GM12864 (cell line): ENCODE data around the gene HELZ2.

Experiments used
- DNase-seq: peaks from one replicate; pipeline ENCODE4 v3.0.0-alpha.2; 2011; ENCODE audit warnings: low read depth
- H3K4me3 ChIP-seq: 2 replicates; pipeline ENCODE4 v1.5.1; 2011; ENCODE audit warnings: mild to moderate bottlenecking, low read depth, low read length, control low read depth
- TF ChIP-seq, protein P1 (sequence below): IDR thresholded peaks from 2 replicates; pipeline ENCODE4 v1.5.1; 2011; ENCODE audit warnings: low read depth, mild to moderate bottlenecking, moderate library complexity, low read length, control low read depth, inconsistent platforms; ENCODE audit errors: missing control alignments

Gene HELZ2

DNA sequence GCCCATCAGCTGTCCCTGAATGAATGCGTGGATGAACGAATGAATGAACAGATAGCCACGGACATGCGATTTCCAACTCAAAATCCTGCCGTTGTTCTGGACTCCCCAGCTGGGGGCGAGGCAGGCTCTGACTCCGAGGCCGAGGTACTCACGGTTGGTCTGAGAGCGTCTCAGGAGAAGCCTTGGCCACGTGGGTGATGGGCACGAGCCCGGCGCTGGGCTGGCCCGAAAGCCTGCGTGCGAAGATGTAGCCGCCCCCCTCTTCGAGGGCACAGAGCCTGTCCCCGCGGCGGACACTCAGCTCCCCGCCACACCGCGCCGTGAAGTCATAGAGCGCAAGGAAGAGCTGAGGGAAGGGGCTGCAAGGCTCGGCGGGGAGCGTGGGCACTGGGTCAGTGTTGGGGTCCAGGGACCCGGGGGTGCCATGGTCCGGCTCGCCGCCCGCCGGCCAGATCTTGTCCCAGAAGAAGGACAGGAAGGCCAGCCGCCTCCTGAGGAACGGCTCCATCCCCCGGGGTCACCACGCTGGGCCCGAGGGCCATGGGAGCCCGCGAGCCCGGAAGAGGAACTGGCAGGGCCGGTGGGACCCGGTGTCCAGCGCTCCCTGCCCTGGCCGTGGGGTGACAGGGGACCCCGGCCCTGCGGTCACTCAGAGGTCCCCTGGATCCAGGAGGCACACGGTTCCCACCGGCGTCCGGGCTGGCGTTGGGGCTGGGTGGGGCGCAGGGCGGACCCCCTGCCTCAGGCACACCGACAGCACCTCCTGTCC is 26.9 kb downstream of the HELZ2 start:
- TF ChIP-seq, protein P1, sequence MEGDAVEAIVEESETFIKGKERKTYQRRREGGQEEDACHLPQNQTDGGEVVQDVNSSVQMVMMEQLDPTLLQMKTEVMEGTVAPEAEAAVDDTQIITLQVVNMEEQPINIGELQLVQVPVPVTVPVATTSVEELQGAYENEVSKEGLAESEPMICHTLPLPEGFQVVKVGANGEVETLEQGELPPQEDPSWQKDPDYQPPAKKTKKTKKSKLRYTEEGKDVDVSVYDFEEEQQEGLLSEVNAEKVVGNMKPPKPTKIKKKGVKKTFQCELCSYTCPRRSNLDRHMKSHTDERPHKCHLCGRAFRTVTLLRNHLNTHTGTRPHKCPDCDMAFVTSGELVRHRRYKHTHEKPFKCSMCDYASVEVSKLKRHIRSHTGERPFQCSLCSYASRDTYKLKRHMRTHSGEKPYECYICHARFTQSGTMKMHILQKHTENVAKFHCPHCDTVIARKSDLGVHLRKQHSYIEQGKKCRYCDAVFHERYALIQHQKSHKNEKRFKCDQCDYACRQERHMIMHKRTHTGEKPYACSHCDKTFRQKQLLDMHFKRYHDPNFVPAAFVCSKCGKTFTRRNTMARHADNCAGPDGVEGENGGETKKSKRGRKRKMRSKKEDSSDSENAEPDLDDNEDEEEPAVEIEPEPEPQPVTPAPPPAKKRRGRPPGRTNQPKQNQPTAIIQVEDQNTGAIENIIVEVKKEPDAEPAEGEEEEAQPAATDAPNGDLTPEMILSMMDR = no peak
- no peak for DNase-seq
- no peak overlapping the region for H3K4me3 ChIP-seq

GRCh38 chr20:63546256-63546955 is 27.6 kb downstream of the HELZ2 start:
- H3K4me3 ChIP-seq = no peak overlapping the region
- DNase-seq = no peak
- TF ChIP-seq, protein P1 = no peak

GRCh38 chr20:63545814-63546213 is 28.2 kb downstream of the HELZ2 start:
- TF ChIP-seq, protein P1 = no peak
- no peak for DNase-seq
- H3K4me3 ChIP-seq = no peak overlapping the region

DNA sequence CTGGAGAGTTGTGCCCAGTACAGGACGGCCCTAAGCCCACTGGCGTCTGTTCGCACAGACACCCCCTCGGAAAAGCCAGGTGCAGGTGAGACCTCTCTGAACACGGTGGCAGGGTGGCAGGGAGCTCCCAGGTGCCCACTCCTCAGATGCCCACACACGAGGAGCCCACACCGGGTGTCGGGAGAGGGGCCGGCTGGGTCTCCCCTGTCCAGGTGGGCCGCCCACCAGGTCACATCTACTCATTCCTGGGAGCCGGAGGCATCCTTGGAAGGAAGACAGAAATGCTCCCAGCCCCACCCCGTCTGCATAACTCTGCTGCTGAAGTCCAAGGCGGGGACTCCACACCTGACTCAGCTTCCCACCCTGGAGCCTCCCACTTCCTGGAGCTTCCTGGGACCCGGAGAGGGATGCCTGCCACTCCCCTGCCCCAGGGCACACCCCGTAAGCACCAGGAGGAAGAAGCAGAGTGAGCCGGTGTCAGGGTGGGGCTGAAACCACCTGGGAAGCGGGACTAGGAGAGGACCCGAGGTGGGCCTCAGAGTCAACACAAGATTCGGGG is 29.0 kb downstream of the HELZ2 start:
- TF ChIP-seq, protein P1 = no peak
- no peak for DNase-seq
- H3K4me3 ChIP-seq = no peak overlapping the region

DNA sequence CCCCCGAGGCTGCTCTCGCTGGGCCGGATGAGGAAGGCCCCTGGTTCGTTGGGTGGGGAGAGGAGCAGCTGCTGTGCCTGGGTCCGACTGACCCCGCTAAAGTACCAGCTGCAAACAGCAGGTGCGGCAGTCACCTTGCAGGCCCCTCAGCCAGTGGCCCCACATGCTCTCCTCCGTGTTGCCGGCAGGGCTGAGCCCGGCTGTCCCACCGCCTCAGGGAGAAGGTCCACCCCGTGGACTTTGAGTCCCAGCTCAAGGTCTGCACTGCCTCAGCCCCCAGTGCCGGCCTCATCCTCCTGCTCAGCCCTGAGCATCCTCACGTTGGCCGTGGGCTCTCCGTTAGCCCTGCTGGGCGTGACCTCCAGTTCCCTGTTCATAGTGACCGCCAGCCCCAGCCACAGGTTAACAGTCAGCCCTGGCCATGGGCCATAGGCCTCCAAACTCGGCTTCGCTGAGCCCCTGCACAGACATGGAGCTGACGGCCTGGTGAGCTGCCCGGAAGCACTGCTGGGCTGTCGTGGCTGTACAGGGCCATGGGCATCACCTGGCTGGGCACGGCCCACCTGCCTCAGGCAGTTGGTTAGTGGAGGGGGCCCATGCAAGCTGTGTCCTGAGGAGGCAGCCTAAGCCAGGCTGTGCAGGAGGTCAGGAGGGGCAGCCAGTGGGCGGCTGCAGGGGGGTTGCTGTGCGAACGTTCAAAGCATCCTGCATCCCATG is 29.6 kb downstream of the HELZ2 start:
- no peak for DNase-seq
- TF ChIP-seq, protein P1 = no peak
- no peak overlapping the region for H3K4me3 ChIP-seq

- TF ChIP-seq, protein P1 = no peak
- no peak overlapping the region for H3K4me3 ChIP-seq
- DNase-seq = no peak
Measured at GRCh38 chr20:63543733-63544132, 30.3 kb downstream of the HELZ2 start.
